ENCODE measurements around the gene TTI1.

DNA sequence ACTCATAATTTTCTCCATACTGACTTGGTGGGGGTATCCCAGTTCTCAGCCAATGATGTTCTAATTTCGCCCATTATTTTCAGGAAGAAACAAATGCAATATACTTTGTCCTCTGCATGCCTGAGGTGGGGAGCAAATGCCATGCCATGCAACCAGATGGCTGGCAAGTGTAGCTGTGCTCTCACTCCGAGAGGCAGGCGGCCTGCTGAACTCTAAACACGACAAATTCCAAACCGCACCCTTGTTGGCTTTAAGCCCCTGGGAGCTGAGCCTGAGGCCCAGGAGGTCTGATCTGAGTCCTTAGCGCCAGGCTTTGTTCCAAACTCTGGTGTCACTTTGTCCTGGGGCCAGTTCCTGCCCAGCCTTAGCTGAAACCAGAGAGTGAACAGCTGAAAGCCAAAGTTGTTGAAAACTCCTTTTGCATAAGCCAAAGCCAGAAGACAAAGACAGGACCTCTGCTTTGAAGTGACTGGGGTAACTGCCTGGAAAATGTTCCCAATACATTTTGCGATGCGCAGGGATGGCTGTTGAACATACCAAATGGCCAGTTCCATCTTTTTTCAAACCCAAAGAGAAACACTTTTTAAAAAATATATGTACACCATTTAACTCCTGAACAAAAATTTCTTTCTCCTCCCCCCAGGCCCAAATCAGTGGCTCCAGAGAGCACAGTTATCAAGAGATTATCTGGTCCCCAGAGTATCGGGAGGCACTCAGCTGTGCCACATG, 46.2 kb downstream of the TTI1 start:
- TF ChIP-seq AEBP2 (tag by site-specific recombination; IDR thresholded peaks at IDR 0.05; ENCODE audit: borderline replicate concordance) = no peak
- no peak for TF ChIP-seq ZNF146 (tag by site-specific recombination; IDR thresholded peaks at IDR 0.05)
- no peak for TF ChIP-seq ZNF324 (tag by site-specific recombination; IDR thresholded peaks at IDR 0.05)
- TF ChIP-seq CTCF (tag by site-specific recombination; IDR thresholded peaks at IDR 0.05) = no peak
- TF ChIP-seq ZNF274 (IDR thresholded peaks at IDR 0.05; ENCODE audit: low read length) = no peak
- no peak for TF ChIP-seq ZNF274 (tag by site-specific recombination; IDR thresholded peaks at IDR 0.05; ENCODE audit: borderline replicate concordance)
- TF ChIP-seq, protein P1, sequence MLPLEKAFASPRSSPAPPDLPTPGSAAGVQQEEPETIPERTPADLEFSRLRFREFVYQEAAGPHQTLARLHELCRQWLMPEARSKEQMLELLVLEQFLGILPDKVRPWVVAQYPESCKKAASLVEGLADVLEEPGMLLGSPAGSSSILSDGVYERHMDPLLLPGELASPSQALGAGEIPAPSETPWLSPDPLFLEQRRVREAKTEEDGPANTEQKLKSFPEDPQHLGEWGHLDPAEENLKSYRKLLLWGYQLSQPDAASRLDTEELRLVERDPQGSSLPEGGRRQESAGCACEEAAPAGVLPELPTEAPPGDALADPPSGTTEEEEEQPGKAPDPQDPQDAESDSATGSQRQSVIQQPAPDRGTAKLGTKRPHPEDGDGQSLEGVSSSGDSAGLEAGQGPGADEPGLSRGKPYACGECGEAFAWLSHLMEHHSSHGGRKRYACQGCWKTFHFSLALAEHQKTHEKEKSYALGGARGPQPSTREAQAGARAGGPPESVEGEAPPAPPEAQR (tag by site-specific recombination; IDR thresholded peaks at IDR 0.05) = no peak
- no peak for TF ChIP-seq MYNN (tag by site-specific recombination; IDR thresholded peaks at IDR 0.05; ENCODE audit: borderline replicate concordance)
- TF ChIP-seq ZNF530 (tag by site-specific recombination; IDR thresholded peaks at IDR 0.05; ENCODE audit: low read depth) = no peak
- TF ChIP-seq ZNF239 (tag by site-specific recombination; IDR thresholded peaks at IDR 0.05) = no peak
- TF ChIP-seq KLF7 (tag by site-specific recombination; IDR thresholded peaks at IDR 0.05; ENCODE audit: borderline replicate concordance) = no peak
- TF ChIP-seq GLI2 (tag by site-specific recombination; IDR thresholded peaks at IDR 0.05; ENCODE audit: borderline replicate concordance, low read depth) = no peak
- no peak for TF ChIP-seq ZBTB11 (tag by site-specific recombination; conservative IDR thresholded peaks at IDR 0.05; ENCODE audit: low read depth)
- TF ChIP-seq ZNF112 (tag by site-specific recombination; IDR thresholded peaks at IDR 0.05) = no peak
- TF ChIP-seq ZNF707 (tag by site-specific recombination; IDR thresholded peaks at IDR 0.05) = no peak

All from HEK293 (cell line).